ENCODE data around the gene ETS1. TPM values are rescaled to one million over a fixed set of nuclear protein-coding genes. Genes with fewer than 3 reads are reported as not detected.
A peak's percentile ranks its signal among the peaks of the same experiment; 100 is the strongest.

ETS1 gene
- total and polyA plus RNA-seq, 2 experiments from 2014 or later = 25.6 to 52.6 TPM

DNA sequence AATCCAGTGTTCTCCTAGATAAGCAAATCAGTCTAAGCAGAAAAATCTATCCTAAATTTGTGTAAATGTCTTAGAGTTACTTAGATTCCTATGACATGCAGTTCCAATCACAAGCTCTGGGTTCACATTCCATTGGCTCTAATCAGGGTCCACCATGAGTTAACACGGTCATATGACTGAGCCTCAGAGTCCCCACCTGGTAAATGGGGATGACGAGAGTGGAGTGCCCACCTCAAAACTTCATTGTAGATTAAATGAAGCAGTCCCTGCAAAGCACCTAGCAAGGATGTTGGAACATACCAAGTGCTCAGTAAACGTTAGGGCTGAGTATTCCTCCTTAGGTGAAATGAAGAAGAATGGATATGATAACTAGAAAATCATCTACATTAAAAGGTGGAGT, 3.1 kb downstream of the ETS1 start:
- peak; percentile 53 for DNase-seq (ENCODE audit: low spot score)
- H3K4me3 ChIP-seq = peak overlapping the region; percentile 71

More for the DNA sequence above, 3.1 kb downstream of the ETS1 start:
- Histone ChIP-seq H2AFZ (no peak overlapping the region), H3F3A (replicated peaks; ENCODE audit: low read depth) (no peaks in the 10 kb centered on the region), H3K4me1 (ENCODE audit: insufficient read depth) (peaks cover 62% of the 10 kb centered on the region), H4K20me1 (replicated peaks; ENCODE audit: insufficient read depth) (no peaks in the 10 kb centered on the region), H3K4me2 (peak overlapping the region; percentile 87), H3K27me3 (ENCODE audit: insufficient read depth) (no peaks in the 10 kb centered on the region), H3K79me2 (replicated peaks; ENCODE audit: insufficient read depth) (peaks cover 68% of the 10 kb centered on the region), H3K27ac (ENCODE audit: low read depth) (peak overlapping the region; percentile 73; the same call in 1 of the 2 replicates), H3K36me3 (ENCODE audit: insufficient read depth) (no peaks in the 10 kb centered on the region), H3K9me2 (ENCODE audit: insufficient read depth) (no peaks in the 10 kb centered on the region)
- peak overlapping the region; percentile 75 for H3K4me3 Mint-ChIP-seq
- H3K4me1 Mint-ChIP-seq = peaks cover 82% of the 10 kb centered on the region
- H3K27me3 Mint-ChIP-seq (ENCODE audit: insufficient read depth, low read depth, poor library complexity) = peaks cover 3% of the 10 kb centered on the region
- no peaks in the 10 kb centered on the region for H3K9me3 Mint-ChIP-seq
- no peak for ATAC-seq
- TF ChIP-seq CTCF (conservative IDR thresholded peaks at IDR 0.05; ENCODE audit: low read depth in 2 of 2) (no peak), CREB1 (CRISPR knock-in tag; IDR thresholded peaks at IDR 0.05; ENCODE audit: low read depth) (0 out of 2 replicates have a peak, but pooled peaks have one; percentile 14), EZH2 (IDR thresholded peaks at IDR 0.05; ENCODE audit: low read depth, unreplicated experiment) (no peak), ZNF114 (CRISPR knock-in tag; IDR thresholded peaks at IDR 0.05) (no peak), STAT1 (IDR thresholded peaks at IDR 0.05; ENCODE audit: unreplicated experiment) (no peak), EZH2phosphoT487 (IDR thresholded peaks at IDR 0.05; ENCODE audit: unreplicated experiment) (no peak), JUNB (IDR thresholded peaks at IDR 0.05; ENCODE audit: unreplicated experiment) (no peak)
- TF ChIP-seq, protein P1, sequence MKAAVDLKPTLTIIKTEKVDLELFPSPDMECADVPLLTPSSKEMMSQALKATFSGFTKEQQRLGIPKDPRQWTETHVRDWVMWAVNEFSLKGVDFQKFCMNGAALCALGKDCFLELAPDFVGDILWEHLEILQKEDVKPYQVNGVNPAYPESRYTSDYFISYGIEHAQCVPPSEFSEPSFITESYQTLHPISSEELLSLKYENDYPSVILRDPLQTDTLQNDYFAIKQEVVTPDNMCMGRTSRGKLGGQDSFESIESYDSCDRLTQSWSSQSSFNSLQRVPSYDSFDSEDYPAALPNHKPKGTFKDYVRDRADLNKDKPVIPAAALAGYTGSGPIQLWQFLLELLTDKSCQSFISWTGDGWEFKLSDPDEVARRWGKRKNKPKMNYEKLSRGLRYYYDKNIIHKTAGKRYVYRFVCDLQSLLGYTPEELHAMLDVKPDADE (IDR thresholded peaks at IDR 0.05) = no peak
- TF ChIP-seq, protein P2, sequence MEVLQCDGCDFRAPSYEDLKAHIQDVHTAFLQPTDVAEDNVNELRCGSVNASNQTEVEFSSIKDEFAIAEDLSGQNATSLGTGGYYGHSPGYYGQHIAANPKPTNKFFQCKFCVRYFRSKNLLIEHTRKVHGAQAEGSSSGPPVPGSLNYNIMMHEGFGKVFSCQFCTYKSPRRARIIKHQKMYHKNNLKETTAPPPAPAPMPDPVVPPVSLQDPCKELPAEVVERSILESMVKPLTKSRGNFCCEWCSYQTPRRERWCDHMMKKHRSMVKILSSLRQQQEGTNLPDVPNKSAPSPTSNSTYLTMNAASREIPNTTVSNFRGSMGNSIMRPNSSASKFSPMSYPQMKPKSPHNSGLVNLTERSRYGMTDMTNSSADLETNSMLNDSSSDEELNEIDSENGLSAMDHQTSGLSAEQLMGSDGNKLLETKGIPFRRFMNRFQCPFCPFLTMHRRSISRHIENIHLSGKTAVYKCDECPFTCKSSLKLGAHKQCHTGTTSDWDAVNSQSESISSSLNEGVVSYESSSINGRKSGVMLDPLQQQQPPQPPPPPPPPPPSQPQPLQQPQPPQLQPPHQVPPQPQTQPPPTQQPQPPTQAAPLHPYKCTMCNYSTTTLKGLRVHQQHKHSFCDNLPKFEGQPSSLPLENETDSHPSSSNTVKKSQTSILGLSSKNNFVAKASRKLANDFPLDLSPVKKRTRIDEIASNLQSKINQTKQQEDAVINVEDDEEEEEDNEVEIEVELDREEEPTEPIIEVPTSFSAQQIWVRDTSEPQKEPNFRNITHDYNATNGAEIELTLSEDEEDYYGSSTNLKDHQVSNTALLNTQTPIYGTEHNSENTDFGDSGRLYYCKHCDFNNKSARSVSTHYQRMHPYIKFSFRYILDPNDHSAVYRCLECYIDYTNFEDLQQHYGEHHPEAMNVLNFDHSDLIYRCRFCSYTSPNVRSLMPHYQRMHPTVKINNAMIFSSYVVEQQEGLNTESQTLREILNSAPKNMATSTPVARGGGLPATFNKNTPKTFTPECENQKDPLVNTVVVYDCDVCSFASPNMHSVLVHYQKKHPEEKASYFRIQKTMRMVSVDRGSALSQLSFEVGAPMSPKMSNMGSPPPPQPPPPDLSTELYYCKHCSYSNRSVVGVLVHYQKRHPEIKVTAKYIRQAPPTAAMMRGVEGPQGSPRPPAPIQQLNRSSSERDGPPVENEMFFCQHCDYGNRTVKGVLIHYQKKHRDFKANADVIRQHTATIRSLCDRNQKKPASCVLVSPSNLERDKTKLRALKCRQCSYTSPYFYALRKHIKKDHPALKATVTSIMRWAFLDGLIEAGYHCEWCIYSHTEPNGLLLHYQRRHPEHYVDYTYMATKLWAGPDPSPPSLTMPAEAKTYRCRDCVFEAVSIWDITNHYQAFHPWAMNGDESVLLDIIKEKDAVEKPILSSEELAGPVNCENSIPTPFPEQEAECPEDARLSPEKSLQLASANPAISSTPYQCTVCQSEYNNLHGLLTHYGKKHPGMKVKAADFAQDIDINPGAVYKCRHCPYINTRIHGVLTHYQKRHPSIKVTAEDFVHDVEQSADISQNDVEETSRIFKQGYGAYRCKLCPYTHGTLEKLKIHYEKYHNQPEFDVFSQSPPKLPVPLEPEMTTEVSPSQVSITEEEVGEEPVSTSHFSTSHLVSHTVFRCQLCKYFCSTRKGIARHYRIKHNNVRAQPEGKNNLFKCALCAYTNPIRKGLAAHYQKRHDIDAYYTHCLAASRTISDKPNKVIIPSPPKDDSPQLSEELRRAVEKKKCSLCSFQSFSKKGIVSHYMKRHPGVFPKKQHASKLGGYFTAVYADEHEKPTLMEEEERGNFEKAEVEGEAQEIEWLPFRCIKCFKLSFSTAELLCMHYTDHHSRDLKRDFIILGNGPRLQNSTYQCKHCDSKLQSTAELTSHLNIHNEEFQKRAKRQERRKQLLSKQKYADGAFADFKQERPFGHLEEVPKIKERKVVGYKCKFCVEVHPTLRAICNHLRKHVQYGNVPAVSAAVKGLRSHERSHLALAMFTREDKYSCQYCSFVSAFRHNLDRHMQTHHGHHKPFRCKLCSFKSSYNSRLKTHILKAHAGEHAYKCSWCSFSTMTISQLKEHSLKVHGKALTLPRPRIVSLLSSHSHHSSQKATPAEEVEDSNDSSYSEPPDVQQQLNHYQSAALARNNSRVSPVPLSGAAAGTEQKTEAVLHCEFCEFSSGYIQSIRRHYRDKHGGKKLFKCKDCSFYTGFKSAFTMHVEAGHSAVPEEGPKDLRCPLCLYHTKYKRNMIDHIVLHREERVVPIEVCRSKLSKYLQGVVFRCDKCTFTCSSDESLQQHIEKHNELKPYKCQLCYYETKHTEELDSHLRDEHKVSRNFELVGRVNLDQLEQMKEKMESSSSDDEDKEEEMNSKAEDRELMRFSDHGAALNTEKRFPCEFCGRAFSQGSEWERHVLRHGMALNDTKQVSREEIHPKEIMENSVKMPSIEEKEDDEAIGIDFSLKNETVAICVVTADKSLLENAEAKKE (CRISPR knock-in tag; IDR thresholded peaks at IDR 0.05) = 0 out of 2 replicates have a peak, but pooled peaks have one; percentile 41
- H3K27ac Mint-ChIP-seq = no peak overlapping the region
- H3K36me3 Mint-ChIP-seq (ENCODE audit: low read depth) = peaks cover 4% of the 10 kb centered on the region; the same call in 2 of the 3 replicates
